Nephron progenitor cell (in vitro differentiated cells): ENCODE measurements around the gene AGPS.
"Not testable (repeated sequence)": the region's sequence is repeated elsewhere in the genome, so short reads cannot be mapped to it uniquely, and the experiment has no call there.

Source experiments
- DNase-seq: peaks from one replicate; pipeline ENCODE4 v3.0.0; 2021
- H3K27ac Mint-ChIP-seq: 2 replicates; pipeline ENCODE4 v1.8.0; 2021; ENCODE audit warnings: mild to moderate bottlenecking, moderate library complexity, mixed read lengths
- H3K27me3 Mint-ChIP-seq: 2 replicates; pipeline ENCODE4 v1.8.0; 2021; ENCODE audit warnings: mild to moderate bottlenecking, low read depth, mixed read lengths; ENCODE audit not compliant: poor library complexity
- H3K36me3 Mint-ChIP-seq: 2 replicates; pipeline ENCODE4 v1.8.0; 2021; ENCODE audit warnings: low read depth, mixed read lengths
- H3K4me1 Mint-ChIP-seq: 2 replicates; pipeline ENCODE4 v1.8.0; 2021; ENCODE audit warnings: mixed read lengths
- H3K4me3 Mint-ChIP-seq: 2 replicates; pipeline ENCODE4 v1.8.0; 2021; ENCODE audit warnings: mild to moderate bottlenecking, moderate library complexity, mixed read lengths
- H3K9me3 Mint-ChIP-seq: 2 replicates; pipeline ENCODE4 v1.8.0; 2021; ENCODE audit warnings: mild to moderate bottlenecking, moderate library complexity, mixed read lengths
- CTCF ChIP-seq: fragments of 200-600 bp; sonication (generic); IDR thresholded peaks from 2 replicates; pipeline ENCODE4 v1.5.0; 2021; ENCODE audit warnings: antibody characterized with exemption

Gene AGPS

GRCh38 chr2:177419274-177419673 is 26.7 kb downstream of the AGPS start:
- Mint-ChIP-seq H3K4me3 (no peak overlapping the region), H3K27ac (no peak overlapping the region), H3K9me3 (peaks cover 4% of the 10 kb centered on the region), H3K4me1 (peaks cover 6% of the 10 kb centered on the region), H3K27me3 (no peaks in the 10 kb centered on the region), H3K36me3 (peaks cover 25% of the 10 kb centered on the region)
- DNase-seq = no peak
- TF ChIP-seq CTCF = no peak

GRCh38 chr2:177422271-177422670 is 29.7 kb downstream of the AGPS start:
- no peak for TF ChIP-seq CTCF
- Mint-ChIP-seq H3K9me3 (peaks cover 33% of the 10 kb centered on the region), H3K27ac (peak overlapping the region; percentile 21), H3K4me1 (peaks cover 6% of the 10 kb centered on the region), H3K27me3 (no peaks in the 10 kb centered on the region), H3K4me3 (no peak overlapping the region), H3K36me3 (peaks cover 55% of the 10 kb centered on the region)
- no peak for DNase-seq

- DNase-seq, H3K4me1 Mint-ChIP-seq: not testable (repeated sequence)
- peaks cover 73% of the 10 kb centered on the region for H3K36me3 Mint-ChIP-seq
Observed at GRCh38 chr2:177424120-177424519, 31.5 kb downstream of the AGPS start.

GRCh38 chr2:177424620-177425019 is 32.0 kb downstream of the AGPS start:
- DNase-seq, H3K27me3 Mint-ChIP-seq, H3K4me1 Mint-ChIP-seq, H3K4me3 Mint-ChIP-seq, H3K27ac Mint-ChIP-seq: not testable (repeated sequence)
- H3K36me3 Mint-ChIP-seq = peaks cover 78% of the 10 kb centered on the region
- H3K9me3 Mint-ChIP-seq = peaks cover 56% of the 10 kb centered on the region

More at GRCh38 chr2:177424120-177424519, 31.5 kb downstream of the AGPS start:
- H3K9me3 Mint-ChIP-seq = peaks cover 51% of the 10 kb centered on the region
- not testable (repeated sequence) for H3K27me3 Mint-ChIP-seq, H3K27ac Mint-ChIP-seq, H3K4me3 Mint-ChIP-seq

- peaks cover 3% of the 10 kb centered on the region for H3K27me3 Mint-ChIP-seq
- H3K4me1 Mint-ChIP-seq = no peaks in the 10 kb centered on the region
- no peak overlapping the region for H3K27ac Mint-ChIP-seq
- peaks cover 97% of the 10 kb centered on the region for H3K36me3 Mint-ChIP-seq
- no peak for DNase-seq
- peaks cover 80% of the 10 kb centered on the region for H3K9me3 Mint-ChIP-seq
- TF ChIP-seq CTCF = no peak
- H3K4me3 Mint-ChIP-seq = no peak overlapping the region
Observed at GRCh38 chr2:177427316-177427715, 34.7 kb downstream of the AGPS start.

- not testable (repeated sequence) for DNase-seq, H3K27ac Mint-ChIP-seq, H3K27me3 Mint-ChIP-seq, H3K4me3 Mint-ChIP-seq, H3K4me1 Mint-ChIP-seq
- Mint-ChIP-seq H3K9me3 (peaks cover 86% of the 10 kb centered on the region), H3K36me3 (peaks cover 99% of the 10 kb centered on the region)
Observed at GRCh38 chr2:177427936-177428335, 35.4 kb downstream of the AGPS start.

GRCh38 chr2:177429688-177430325 is 37.2 kb downstream of the AGPS start:
- H3K27me3 Mint-ChIP-seq = peaks cover 6% of the 10 kb centered on the region
- no peak for TF ChIP-seq CTCF
- peaks cover 98% of the 10 kb centered on the region for H3K36me3 Mint-ChIP-seq
- H3K9me3 Mint-ChIP-seq = peaks cover 90% of the 10 kb centered on the region
- no peaks in the 10 kb centered on the region for H3K4me1 Mint-ChIP-seq
- no peak for DNase-seq
- H3K27ac Mint-ChIP-seq = no peak overlapping the region
- no peak overlapping the region for H3K4me3 Mint-ChIP-seq
